Loucy (cell line): ENCODE results near the gene CUEDC2.

Experiments
- EZH2phosphoT487 ChIP-seq: fragments of 200-600 bp; IDR thresholded peaks from 2 replicates; pipeline ENCODE4 v1.6.1; 2018; ENCODE audit warnings: antibody characterized with exemption, mild to moderate bottlenecking, moderate library complexity, borderline replicate concordance
- TF ChIP-seq, protein P1 (sequence below): fragments of 200-600 bp; sonication (generic); conservative IDR thresholded peaks from 2 replicates; pipeline ENCODE4 v1.5.1; 2014; ENCODE audit warnings: mild to moderate bottlenecking, antibody characterized with exemption, low read length

DNA sequence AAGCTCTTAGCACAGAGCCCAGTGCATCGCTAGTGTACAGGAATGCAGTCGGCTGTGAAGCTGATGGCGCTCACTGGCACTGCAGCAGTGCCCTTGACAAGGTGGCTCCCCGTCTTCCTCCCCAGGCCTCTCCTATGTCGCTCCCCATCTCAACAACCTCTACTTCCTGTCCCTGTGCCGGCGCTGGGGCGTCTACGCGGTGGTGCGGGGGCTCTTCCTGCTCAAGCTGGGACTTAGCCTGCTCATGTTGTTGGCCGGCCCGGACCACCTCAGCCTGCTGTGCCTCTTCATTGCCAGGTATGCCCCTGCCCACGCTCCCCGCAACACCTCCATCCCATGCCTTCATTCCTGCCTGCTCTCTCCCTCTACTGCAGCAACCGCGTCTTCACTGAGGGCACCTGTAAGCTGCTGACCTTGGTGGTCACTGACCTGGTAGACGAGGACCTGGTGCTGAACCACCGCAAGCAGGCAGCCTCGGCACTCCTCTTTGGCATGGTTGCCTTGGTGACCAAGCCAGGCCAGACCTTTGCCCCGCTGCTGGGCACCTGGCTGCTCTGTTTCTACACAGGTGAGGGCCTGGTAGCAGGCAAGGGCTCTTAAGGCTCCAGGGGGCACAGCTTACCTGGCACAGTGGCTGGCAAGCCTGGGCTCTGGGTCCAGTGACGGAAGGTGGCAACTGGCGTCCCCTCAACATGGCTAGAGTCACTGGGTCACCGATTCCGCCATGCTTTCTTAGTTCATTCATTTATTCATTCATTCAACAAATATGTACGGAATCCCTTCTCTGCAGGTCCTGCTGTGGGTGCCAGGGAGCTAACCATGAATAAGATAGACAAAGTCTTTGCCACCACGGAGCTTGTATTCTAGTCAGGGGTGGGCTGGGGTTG lies 41.3 kb upstream of the CUEDC2 start:
- TF ChIP-seq, protein P1, sequence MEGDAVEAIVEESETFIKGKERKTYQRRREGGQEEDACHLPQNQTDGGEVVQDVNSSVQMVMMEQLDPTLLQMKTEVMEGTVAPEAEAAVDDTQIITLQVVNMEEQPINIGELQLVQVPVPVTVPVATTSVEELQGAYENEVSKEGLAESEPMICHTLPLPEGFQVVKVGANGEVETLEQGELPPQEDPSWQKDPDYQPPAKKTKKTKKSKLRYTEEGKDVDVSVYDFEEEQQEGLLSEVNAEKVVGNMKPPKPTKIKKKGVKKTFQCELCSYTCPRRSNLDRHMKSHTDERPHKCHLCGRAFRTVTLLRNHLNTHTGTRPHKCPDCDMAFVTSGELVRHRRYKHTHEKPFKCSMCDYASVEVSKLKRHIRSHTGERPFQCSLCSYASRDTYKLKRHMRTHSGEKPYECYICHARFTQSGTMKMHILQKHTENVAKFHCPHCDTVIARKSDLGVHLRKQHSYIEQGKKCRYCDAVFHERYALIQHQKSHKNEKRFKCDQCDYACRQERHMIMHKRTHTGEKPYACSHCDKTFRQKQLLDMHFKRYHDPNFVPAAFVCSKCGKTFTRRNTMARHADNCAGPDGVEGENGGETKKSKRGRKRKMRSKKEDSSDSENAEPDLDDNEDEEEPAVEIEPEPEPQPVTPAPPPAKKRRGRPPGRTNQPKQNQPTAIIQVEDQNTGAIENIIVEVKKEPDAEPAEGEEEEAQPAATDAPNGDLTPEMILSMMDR = no peak
- TF ChIP-seq EZH2phosphoT487 = no peak
